ENCODE measurements around the gene ATRN.

Gene ATRN

DNA sequence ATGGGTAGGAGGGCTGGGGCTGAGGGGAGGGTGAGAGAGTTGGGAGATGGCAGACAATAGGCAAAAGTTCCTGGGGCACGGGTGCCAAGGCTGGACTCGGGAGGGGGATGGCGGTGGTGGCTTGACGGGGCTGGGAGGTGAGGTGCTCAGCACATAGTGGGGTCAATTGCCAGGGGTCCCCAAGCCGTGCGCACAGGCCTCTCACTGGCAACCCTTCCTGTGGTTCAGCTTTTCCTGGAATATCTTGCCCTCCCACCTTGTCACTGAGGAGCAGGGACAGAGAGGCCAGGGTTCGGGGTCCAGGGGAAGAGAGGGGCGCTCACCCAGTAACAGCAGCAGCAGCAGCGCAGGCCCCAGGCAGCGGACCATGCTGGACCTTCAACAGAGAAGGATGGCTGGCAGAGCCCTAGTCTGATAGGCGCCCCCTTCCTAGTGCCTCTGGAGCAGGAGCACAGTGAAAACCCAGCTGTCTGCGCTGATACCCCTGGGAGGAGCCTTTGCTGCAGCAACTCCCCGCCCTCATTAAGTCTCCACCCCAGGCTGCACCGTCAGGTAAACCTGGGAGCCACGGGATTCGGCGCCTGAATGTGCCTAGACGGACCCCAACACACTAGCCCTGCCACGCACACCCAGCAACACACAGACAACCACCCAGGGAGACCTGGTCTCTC, 192.3 kb downstream of the ATRN start, which contains the start of gene GFRA4:
Gene GFRA4 (minus strand): TSS at position 369 of the 671 bp plus-strand sequence. CDS start 0 bp downstream, at position 369.
- Mint-ChIP-seq H3K4me3 (no peak within 1 kb of the TSS), H3K27ac (no peak within 1 kb of the TSS), H3K36me3 (ENCODE audit: low read depth) (no peaks in the 10 kb centered on the region), H3K9me3 (no peaks in the 10 kb centered on the region), H3K27me3 (ENCODE audit: low read depth) (peaks cover 53% of the 10 kb centered on the region), H3K4me1 (peaks cover 32% of the 10 kb centered on the region)
- TF ChIP-seq, protein P1, sequence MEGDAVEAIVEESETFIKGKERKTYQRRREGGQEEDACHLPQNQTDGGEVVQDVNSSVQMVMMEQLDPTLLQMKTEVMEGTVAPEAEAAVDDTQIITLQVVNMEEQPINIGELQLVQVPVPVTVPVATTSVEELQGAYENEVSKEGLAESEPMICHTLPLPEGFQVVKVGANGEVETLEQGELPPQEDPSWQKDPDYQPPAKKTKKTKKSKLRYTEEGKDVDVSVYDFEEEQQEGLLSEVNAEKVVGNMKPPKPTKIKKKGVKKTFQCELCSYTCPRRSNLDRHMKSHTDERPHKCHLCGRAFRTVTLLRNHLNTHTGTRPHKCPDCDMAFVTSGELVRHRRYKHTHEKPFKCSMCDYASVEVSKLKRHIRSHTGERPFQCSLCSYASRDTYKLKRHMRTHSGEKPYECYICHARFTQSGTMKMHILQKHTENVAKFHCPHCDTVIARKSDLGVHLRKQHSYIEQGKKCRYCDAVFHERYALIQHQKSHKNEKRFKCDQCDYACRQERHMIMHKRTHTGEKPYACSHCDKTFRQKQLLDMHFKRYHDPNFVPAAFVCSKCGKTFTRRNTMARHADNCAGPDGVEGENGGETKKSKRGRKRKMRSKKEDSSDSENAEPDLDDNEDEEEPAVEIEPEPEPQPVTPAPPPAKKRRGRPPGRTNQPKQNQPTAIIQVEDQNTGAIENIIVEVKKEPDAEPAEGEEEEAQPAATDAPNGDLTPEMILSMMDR (IDR thresholded peaks at IDR 0.05; ENCODE audit: unreplicated experiment in 3 of 3): no peak

DNA sequence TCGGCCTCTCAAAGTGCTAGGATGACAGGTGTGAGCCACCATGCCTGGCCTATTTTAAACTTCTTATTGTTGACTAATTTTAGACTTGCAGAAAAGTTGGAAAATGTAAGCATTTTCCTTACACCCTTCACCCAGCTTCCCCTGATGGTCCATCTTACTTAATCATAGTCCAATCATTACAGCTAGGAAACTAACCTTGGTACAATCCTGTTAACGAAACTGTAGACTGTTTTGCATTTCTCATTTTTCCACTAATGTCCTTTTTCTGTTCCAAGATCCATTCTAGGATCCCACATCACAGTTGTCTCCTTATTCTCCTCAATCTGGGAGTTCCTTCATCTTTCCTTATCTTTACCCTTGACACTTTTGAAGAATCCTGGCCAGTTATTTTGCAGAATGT, 193.0 kb downstream of the ATRN start:
- Mint-ChIP-seq H3K36me3 (ENCODE audit: low read depth) (no peaks in the 10 kb centered on the region), H3K9me3 (no peaks in the 10 kb centered on the region), H3K4me3 (no peak overlapping the region), H3K27me3 (ENCODE audit: low read depth) (peaks cover 48% of the 10 kb centered on the region), H3K27ac (no peak overlapping the region), H3K4me1 (peaks cover 29% of the 10 kb centered on the region)
- TF ChIP-seq, protein P1 (IDR thresholded peaks at IDR 0.05; ENCODE audit: unreplicated experiment in 3 of 3): no peak

DNA sequence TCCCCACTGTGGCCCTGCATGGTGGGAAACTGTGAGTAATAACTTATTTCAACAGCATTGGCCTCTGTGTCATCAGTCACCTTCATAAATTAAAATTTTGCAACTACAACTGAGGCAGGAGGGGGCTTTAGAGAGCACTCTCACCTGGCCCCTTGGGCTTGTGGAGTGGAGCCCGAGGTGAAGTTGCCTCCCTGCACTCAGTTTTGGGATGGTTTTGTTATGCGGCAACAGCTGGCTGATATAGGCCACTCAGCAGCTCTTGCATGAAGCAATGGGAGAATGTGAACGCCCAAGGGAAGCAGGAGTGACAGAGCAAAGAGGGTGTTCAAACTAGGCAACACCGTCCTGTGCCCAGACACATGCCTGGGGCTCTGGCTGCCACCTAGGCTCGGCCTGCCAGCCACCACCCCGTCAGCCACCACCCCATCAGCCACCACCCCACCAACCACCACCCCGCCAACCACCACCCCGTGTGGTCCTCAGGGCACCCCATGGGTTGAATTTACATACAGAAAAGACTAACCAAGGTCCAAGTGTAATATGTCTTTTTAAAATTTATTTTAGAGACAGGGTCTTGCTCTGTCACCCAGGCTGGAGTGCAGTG, 196.7 kb downstream of the ATRN start:
- H3K27ac Mint-ChIP-seq: no peak overlapping the region
- H3K4me3 Mint-ChIP-seq: peak overlapping the region in 1 of 3 experiments; percentile 34
- no peaks in the 10 kb centered on the region for H3K9me3 Mint-ChIP-seq
- peaks cover 27% of the 10 kb centered on the region for H3K4me1 Mint-ChIP-seq
- H3K27me3 Mint-ChIP-seq (ENCODE audit: low read depth): peaks cover 28% of the 10 kb centered on the region
- no peaks in the 10 kb centered on the region for H3K36me3 Mint-ChIP-seq (ENCODE audit: low read depth)
- TF ChIP-seq, protein P1 (IDR thresholded peaks at IDR 0.05; ENCODE audit: unreplicated experiment in 3 of 3): no peak

DNA sequence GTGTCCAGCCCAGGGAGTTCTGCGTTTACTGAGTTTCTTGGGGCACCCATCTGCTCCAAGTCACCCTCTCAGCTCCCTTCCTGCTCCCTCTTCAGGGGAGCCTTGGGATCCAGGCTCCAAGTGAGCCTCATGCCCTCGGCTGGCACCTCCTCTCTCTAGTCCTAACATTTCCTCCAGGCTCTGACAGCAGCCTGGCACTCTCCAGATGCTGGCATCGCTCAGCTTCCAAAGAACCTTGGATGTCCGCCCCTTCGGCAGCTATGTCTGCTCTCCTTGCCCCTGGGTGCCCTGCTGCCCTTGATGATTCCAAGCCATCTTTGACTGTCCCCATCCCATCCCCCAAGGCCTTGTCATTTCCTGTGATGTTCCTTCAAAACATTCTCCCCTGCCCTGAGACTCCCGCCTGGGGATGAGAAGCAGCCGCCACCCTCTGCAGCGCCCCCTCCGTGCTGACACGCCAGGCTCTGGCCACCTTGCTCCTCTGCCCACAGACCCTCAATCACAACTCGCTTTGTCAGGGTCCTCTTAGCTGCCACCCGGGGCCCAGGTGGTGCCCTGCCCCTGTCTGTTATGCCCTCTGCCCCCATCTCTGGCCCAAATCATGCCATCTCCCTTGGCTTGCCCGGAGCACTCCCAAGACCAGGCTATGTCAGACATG, 199.0 kb downstream of the ATRN start:
- Mint-ChIP-seq H3K27ac (peak overlapping the region in 1 of 3 experiments; percentile 57), H3K4me3 (no peak overlapping the region), H3K9me3 (no peaks in the 10 kb centered on the region), H3K36me3 (ENCODE audit: low read depth) (no peaks in the 10 kb centered on the region), H3K27me3 (ENCODE audit: low read depth) (peaks cover 23% of the 10 kb centered on the region), H3K4me1 (peaks cover 19% of the 10 kb centered on the region)
- TF ChIP-seq, protein P1 (IDR thresholded peaks at IDR 0.05; ENCODE audit: unreplicated experiment in 3 of 3): no peak

DNA sequence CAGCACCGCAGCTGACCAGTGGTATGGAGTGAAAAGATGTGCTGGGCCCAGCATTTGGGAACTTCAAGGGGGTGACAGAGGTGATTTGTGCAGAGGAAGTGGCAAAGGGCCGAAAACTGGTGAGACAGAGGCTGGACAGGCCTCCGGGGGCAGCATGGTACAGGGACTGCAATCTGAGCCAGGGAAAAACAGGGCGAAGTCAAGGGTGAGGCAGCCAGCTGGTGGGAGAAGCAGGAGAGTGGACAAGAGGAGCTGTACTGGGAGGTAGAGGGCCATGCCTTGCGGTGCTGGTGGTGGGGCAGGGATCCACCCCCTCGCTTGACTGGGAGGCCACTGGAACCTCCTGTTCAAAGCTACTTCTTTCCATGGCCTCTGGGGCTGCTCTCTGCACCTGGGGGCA, 199.7 kb downstream of the ATRN start:
- H3K27me3 Mint-ChIP-seq (ENCODE audit: low read depth): peaks cover 29% of the 10 kb centered on the region
- TF ChIP-seq, protein P1 (IDR thresholded peaks at IDR 0.05; ENCODE audit: unreplicated experiment in 3 of 3): no peak
- H3K27ac Mint-ChIP-seq: no peak overlapping the region
- no peak overlapping the region for H3K4me3 Mint-ChIP-seq
- peaks cover 14% of the 10 kb centered on the region for H3K4me1 Mint-ChIP-seq
- no peaks in the 10 kb centered on the region for H3K9me3 Mint-ChIP-seq
- H3K36me3 Mint-ChIP-seq (ENCODE audit: low read depth): no peaks in the 10 kb centered on the region

All from nephron (organoid).